ENCODE data around the gene KDM5A. TPM values are rescaled to one million over a fixed set of nuclear protein-coding genes. Genes with fewer than 3 reads are reported as not detected.
"Not testable (repeated sequence)": the region's sequence is repeated elsewhere in the genome, so short reads cannot be mapped to it uniquely, and the experiment has no call there.

The KDM5A gene
- polyA plus RNA-seq, 1 donor: 25.9 TPM

- no peaks in the 10 kb centered on the region for H3K27me3 ChIP-seq (ENCODE audit: control insufficient read depth, insufficient read depth, low read length)
- no peaks in the 10 kb centered on the region for H3K9me3 ChIP-seq (ENCODE audit: control insufficient read depth, low read depth, low read length)
- peak in 1 of 2 donors; percentile 12 for DNase-seq
- peak overlapping the region; percentile 93 for H3K27ac ChIP-seq (ENCODE audit: low read length)
- peak overlapping the region; percentile 79 for H3K4me3 ChIP-seq (ENCODE audit: low read length)
- H3K4me1 ChIP-seq (ENCODE audit: control insufficient read depth, insufficient read depth, low read length): peaks cover 5% of the 10 kb centered on the region
- WGBS (ENCODE audit: insufficient coverage, low lambda C conversion rate): 13% methylated on average over 2 of the region's 2 CpGs
- peaks cover 13% of the 10 kb centered on the region for H3K36me3 ChIP-seq (ENCODE audit: control insufficient read depth, insufficient read depth, low read length)
Observed at GRCh38 chr12:388012-388411, 1.1 kb downstream of the KDM5A start.

- H3K36me3 ChIP-seq (ENCODE audit: control insufficient read depth, insufficient read depth, low read length): peaks cover 24% of the 10 kb centered on the region
- 50% methylated on average over 1 of the region's 4 CpGs for WGBS (ENCODE audit: insufficient coverage, low lambda C conversion rate)
- H3K27ac ChIP-seq (ENCODE audit: low read length): no peak overlapping the region
- no peaks in the 10 kb centered on the region for H3K9me3 ChIP-seq (ENCODE audit: control insufficient read depth, low read depth, low read length)
- peaks cover 5% of the 10 kb centered on the region for H3K4me1 ChIP-seq (ENCODE audit: control insufficient read depth, insufficient read depth, low read length)
- H3K4me3 ChIP-seq (ENCODE audit: low read length): no peak overlapping the region
- H3K27me3 ChIP-seq (ENCODE audit: control insufficient read depth, insufficient read depth, low read length): no peaks in the 10 kb centered on the region
- DNase-seq: no peak
Observed at GRCh38 chr12:386651-387050, 2.5 kb downstream of the KDM5A start.

GRCh38 chr12:370739-371485, 18.2 kb downstream of the KDM5A start:
- WGBS (ENCODE audit: insufficient coverage, low lambda C conversion rate): 100% methylated on average over 1 of the region's 5 CpGs
- peaks cover 30% of the 10 kb centered on the region for H3K36me3 ChIP-seq (ENCODE audit: control insufficient read depth, insufficient read depth, low read length)
- H3K4me1 ChIP-seq (ENCODE audit: control insufficient read depth, insufficient read depth, low read length): not testable (repeated sequence)

GRCh38 chr12:367972-368371, 21.1 kb downstream of the KDM5A start:
- DNase-seq: no peak
- Histone ChIP-seq H3K27ac (ENCODE audit: low read length) (no peak overlapping the region), H3K27me3 (ENCODE audit: control insufficient read depth, insufficient read depth, low read length) (no peaks in the 10 kb centered on the region), H3K4me1 (ENCODE audit: control insufficient read depth, insufficient read depth, low read length) (no peaks in the 10 kb centered on the region), H3K4me3 (ENCODE audit: low read length) (no peak overlapping the region), H3K36me3 (ENCODE audit: control insufficient read depth, insufficient read depth, low read length) (peaks cover 45% of the 10 kb centered on the region), H3K9me3 (ENCODE audit: control insufficient read depth, low read depth, low read length) (peaks cover 9% of the 10 kb centered on the region)
- 100% methylated on average over 1 of the region's 1 CpG for WGBS (ENCODE audit: insufficient coverage, low lambda C conversion rate)

More at GRCh38 chr12:370739-371485, 18.2 kb downstream of the KDM5A start:
- not testable (repeated sequence) for H3K27ac ChIP-seq (ENCODE audit: low read length); H3K27me3 ChIP-seq (ENCODE audit: control insufficient read depth, insufficient read depth, low read length); H3K9me3 ChIP-seq (ENCODE audit: control insufficient read depth, low read depth, low read length); H3K4me3 ChIP-seq (ENCODE audit: low read length); DNase-seq

- DNase-seq: no peak
- Histone ChIP-seq H3K27ac (ENCODE audit: low read length) (no peak overlapping the region), H3K4me3 (ENCODE audit: low read length) (no peak overlapping the region), H3K36me3 (ENCODE audit: control insufficient read depth, insufficient read depth, low read length) (peaks cover 56% of the 10 kb centered on the region), H3K4me1 (ENCODE audit: control insufficient read depth, insufficient read depth, low read length) (no peaks in the 10 kb centered on the region), H3K9me3 (ENCODE audit: control insufficient read depth, low read depth, low read length) (peaks cover 9% of the 10 kb centered on the region), H3K27me3 (ENCODE audit: control insufficient read depth, insufficient read depth, low read length) (no peaks in the 10 kb centered on the region)
- 100% methylated on average over 2 of the region's 2 CpGs for WGBS (ENCODE audit: insufficient coverage, low lambda C conversion rate)
Observed at GRCh38 chr12:366820-367219, 22.3 kb downstream of the KDM5A start.

GRCh38 chr12:359091-359490, 30.0 kb downstream of the KDM5A start:
- Histone ChIP-seq H3K27me3 (ENCODE audit: control insufficient read depth, insufficient read depth, low read length) (no peaks in the 10 kb centered on the region), H3K27ac (ENCODE audit: low read length) (no peak overlapping the region), H3K36me3 (ENCODE audit: control insufficient read depth, insufficient read depth, low read length) (peaks cover 77% of the 10 kb centered on the region), H3K4me1 (ENCODE audit: control insufficient read depth, insufficient read depth, low read length) (no peaks in the 10 kb centered on the region), H3K9me3 (ENCODE audit: control insufficient read depth, low read depth, low read length) (peaks cover 15% of the 10 kb centered on the region), H3K4me3 (ENCODE audit: low read length) (no peak overlapping the region)
- no peak for DNase-seq
- no CpG with 5 or more reads among the region's 1 CpG for WGBS (ENCODE audit: insufficient coverage, low lambda C conversion rate)

GRCh38 chr12:356276-356988, 32.7 kb downstream of the KDM5A start:
- Histone ChIP-seq H3K27me3 (ENCODE audit: control insufficient read depth, insufficient read depth, low read length) (no peaks in the 10 kb centered on the region), H3K27ac (ENCODE audit: low read length) (no peak overlapping the region), H3K4me3 (ENCODE audit: low read length) (no peak overlapping the region), H3K9me3 (ENCODE audit: control insufficient read depth, low read depth, low read length) (peaks cover 15% of the 10 kb centered on the region), H3K4me1 (ENCODE audit: control insufficient read depth, insufficient read depth, low read length) (no peaks in the 10 kb centered on the region), H3K36me3 (ENCODE audit: control insufficient read depth, insufficient read depth, low read length) (peaks cover 79% of the 10 kb centered on the region)
- whole genome bisulfite sequencing (ENCODE audit: insufficient coverage, low lambda C conversion rate): 90% methylated on average over 2 of the region's 7 CpGs
- DNase-seq: no peak

GRCh38 chr12:351197-351596, 37.9 kb downstream of the KDM5A start:
- H3K36me3 ChIP-seq (ENCODE audit: control insufficient read depth, insufficient read depth, low read length): peaks cover 58% of the 10 kb centered on the region
- H3K9me3 ChIP-seq (ENCODE audit: control insufficient read depth, low read depth, low read length); DNase-seq; H3K27me3 ChIP-seq (ENCODE audit: control insufficient read depth, insufficient read depth, low read length); H3K4me3 ChIP-seq (ENCODE audit: low read length); H3K27ac ChIP-seq (ENCODE audit: low read length); H3K4me1 ChIP-seq (ENCODE audit: control insufficient read depth, insufficient read depth, low read length): not testable (repeated sequence)
- no CpG with 5 or more reads among the region's 4 CpGs for WGBS (ENCODE audit: insufficient coverage, low lambda C conversion rate)

- not testable (repeated sequence) for H3K27me3 ChIP-seq (ENCODE audit: control insufficient read depth, insufficient read depth, low read length); H3K4me3 ChIP-seq (ENCODE audit: low read length); H3K4me1 ChIP-seq (ENCODE audit: control insufficient read depth, insufficient read depth, low read length); DNase-seq; H3K9me3 ChIP-seq (ENCODE audit: control insufficient read depth, low read depth, low read length); H3K27ac ChIP-seq (ENCODE audit: low read length)
- no CpG with 5 or more reads among the region's 7 CpGs for WGBS (ENCODE audit: insufficient coverage, low lambda C conversion rate)
- H3K36me3 ChIP-seq (ENCODE audit: control insufficient read depth, insufficient read depth, low read length): peaks cover 45% of the 10 kb centered on the region
Observed at GRCh38 chr12:349625-350024, 39.5 kb downstream of the KDM5A start.

- not testable (repeated sequence) for H3K27ac ChIP-seq (ENCODE audit: low read length); H3K4me1 ChIP-seq (ENCODE audit: control insufficient read depth, insufficient read depth, low read length); H3K4me3 ChIP-seq (ENCODE audit: low read length); H3K27me3 ChIP-seq (ENCODE audit: control insufficient read depth, insufficient read depth, low read length); H3K9me3 ChIP-seq (ENCODE audit: control insufficient read depth, low read depth, low read length)
- peak in 1 of 2 donors; percentile 0 for DNase-seq
- H3K36me3 ChIP-seq (ENCODE audit: control insufficient read depth, insufficient read depth, low read length): peaks cover 34% of the 10 kb centered on the region
- WGBS (ENCODE audit: insufficient coverage, low lambda C conversion rate): no CpG with 5 or more reads among the region's 7 CpGs
Observed at GRCh38 chr12:343036-343435, 46.1 kb downstream of the KDM5A start.

Measured in large intestine (tissue), 3 donors.